ENCODE measurements around the gene BANP. TPM values are rescaled to one million over a fixed set of nuclear protein-coding genes. Genes with fewer than 3 reads are reported as not detected.

Gene BANP
- total and polyA plus RNA-seq, 2 of the 8 experiments (the other 6 are each of a cell fraction or from before 2014, with no cell fraction given): 25.8 to 39.8 TPM

GRCh38 chr16:88062341-88063210 is 111.3 kb downstream of the BANP start (continued):
- TF ChIP-seq ATF2 (IDR thresholded peaks at IDR 0.05; ENCODE audit: low read length): no peak
- no peak for TF ChIP-seq RFX5 (IDR thresholded peaks at IDR 0.05; ENCODE audit: borderline replicate concordance, low read depth, low read length)
- TF ChIP-seq CHD7 (IDR thresholded peaks at IDR 0.05; ENCODE audit: insufficient replicate concordance, low read length): no peak
- no peak for TF ChIP-seq TAF1 (IDR thresholded peaks at IDR 0.05; ENCODE audit: low read depth, low read length)
- no peak for TF ChIP-seq CEBPB (IDR thresholded peaks at IDR 0.05; ENCODE audit: low read depth, low read length)
